A549 (cell line): ENCODE data around the gene CNTN4. TPM values are rescaled to one million over a fixed set of nuclear protein-coding genes. Genes with fewer than 3 reads are reported as not detected.

Experiments
- ATAC-seq, 2 experiments: fragments of 200-7000 bp in 1 of 2; fragments of >200 bp in 1 of 2; cut with Nextera tagmentation in 1 of 2; cut with Tn5 transposase in 1 of 2; 3 replicates each; pipeline versions ENCODE4 v1.8.0 to v1.9.1; 2018 to 2020; ENCODE audit warnings: mild to moderate bottlenecking in 1 of 2, moderate library complexity in 1 of 2
- CTCF ChIA-PET: fragments of 300-600 bp; sonication (Branson Sonifier 250); formaldehyde crosslinking; extraction: SDS; loops from one replicate; lab custom pipeline; 2021; ENCODE audit warnings: antibody characterized with exemption, inconsistent platforms; lab: Yijun Ruan, JAX
- POLR2A ChIA-PET: fragments of 350-600 bp; formaldehyde crosslinking; extraction: SDS; loops from one replicate; lab custom pipeline; 2021; ENCODE audit warnings: antibody characterized with exemption, inconsistent platforms; lab: Yijun Ruan, JAX
- DNase-seq, 2 experiments: peaks; one replicate each; pipeline versions ENCODE4 v3.0.0 to v3.0.0-alpha.2; 2011 to 2016; ENCODE audit warnings: low read depth in 1 of 2, low spot score in 1 of 2
- FAIRE-seq: peaks from 2 replicates; lab custom pipeline; 2011; peaks lifted over from hg19 to GRCh38; lab: Jason Lieb, UNC
- H3K27ac ChIP-seq, 2 experiments: fragments of >200 bp; sonication (Bioruptor Twin); formaldehyde crosslinking; 3 replicates each; pipeline ENCODE4 v1.5.1; 2016 to 2017
- H3K4me1 ChIP-seq: fragments of >200 bp; sonication (Bioruptor Twin); formaldehyde crosslinking; 3 replicates; pipeline ENCODE4 v1.6.1; 2016
- H3K4me2 ChIP-seq: fragments of >200 bp; sonication (Bioruptor Twin); formaldehyde crosslinking; 3 replicates; pipeline ENCODE4 v1.6.1; 2016
- H3K4me3 ChIP-seq: fragments of >200 bp; sonication (Bioruptor Twin); formaldehyde crosslinking; 3 replicates; pipeline ENCODE4 v1.5.1; 2016
- H3K9me3 ChIP-seq: fragments of >200 bp; sonication (Bioruptor Twin); formaldehyde crosslinking; 3 replicates; pipeline ENCODE4 v1.6.1; 2016
- CEBPB ChIP-seq, 2 experiments: fragments of >200 bp in 1 of 2; sonication (Bioruptor Twin) in 1 of 2; formaldehyde crosslinking in 1 of 2; IDR thresholded peaks; 2 replicates each; pipeline ENCODE4 v1.6.1; 2012 to 2016
- FOSB ChIP-seq: fragments of 250-450 bp; sonication (Bioruptor Pico); IDR thresholded peaks from 2 replicates; pipeline ENCODE4 v1.5.0; 2020; ENCODE audit warnings: mild to moderate bottlenecking, moderate library complexity
- HDAC2 ChIP-seq: fragments of 200-600 bp; sonication (generic); IDR thresholded peaks from 2 replicates; pipeline ENCODE4 v1.6.1; 2016
- HEYL ChIP-seq: fragments of 250-450 bp; sonication (Bioruptor Pico); IDR thresholded peaks from 2 replicates; pipeline ENCODE4 v1.8.0; 2021; ENCODE audit warnings: mild to moderate bottlenecking, moderate library complexity
- HOXA7 ChIP-seq: fragments of 250-450 bp; sonication (Bioruptor Pico); IDR thresholded peaks from 2 replicates; pipeline ENCODE4 v1.5.0; 2020; ENCODE audit warnings: mild to moderate bottlenecking, moderate library complexity
- KDM1A ChIP-seq: fragments of 200-600 bp; sonication (generic); IDR thresholded peaks from 2 replicates; pipeline ENCODE4 v1.6.1; 2016; ENCODE audit warnings: low read depth, mild to moderate bottlenecking
- KDM5A ChIP-seq: fragments of 200-600 bp; sonication (generic); IDR thresholded peaks from 2 replicates; pipeline ENCODE4 v1.6.1; 2016; ENCODE audit warnings: antibody characterized with exemption, mild to moderate bottlenecking
- POLR2AphosphoS2 ChIP-seq: conservative IDR thresholded peaks from 2 replicates; pipeline ENCODE4 v1.6.1; 2012; ENCODE audit warnings: low read length, improper control_type of control experiment, inconsistent platforms
- RCOR1 ChIP-seq: fragments of 150-350 bp; IDR thresholded peaks from 2 replicates; pipeline ENCODE4 v1.6.1; 2014; ENCODE audit warnings: antibody characterized with exemption, low read length, low read depth
- SMC3 ChIP-seq: fragments of >200 bp; sonication (Bioruptor Twin); formaldehyde crosslinking; IDR thresholded peaks from 3 replicates; pipeline ENCODE4 v1.6.1; 2018; ENCODE audit warnings: inconsistent platforms
- SREBF2 ChIP-seq: fragments of 450-650 bp; IDR thresholded peaks from 2 replicates; pipeline ENCODE4 v1.6.1; 2014; ENCODE audit warnings: mild to moderate bottlenecking, moderate library complexity
- ZC3H11A ChIP-seq: fragments of 450-650 bp; IDR thresholded peaks from 2 replicates; pipeline ENCODE4 v1.6.1; 2014; ENCODE audit warnings: antibody characterized with exemption, mild to moderate bottlenecking
- ZSCAN20 ChIP-seq: fragments of 250-450 bp; sonication (Bioruptor Pico); IDR thresholded peaks from 2 replicates; pipeline ENCODE4 v1.8.0; 2022; ENCODE audit warnings: mild to moderate bottlenecking, moderate library complexity
- WGBS: methylation state at CpG from one replicate; pipeline ENCODE4 v1.1.6; 2017; ENCODE audit errors: missing lambda C conversion rate; 5-methylcytosine and 5-hydroxymethylcytosine counted together
- polyA plus RNA-seq, 4 experiments: library from polyadenylated mRNA; depleted of rRNA in 3 of 4; stranded (reverse); fragments of >200 nt; fragmentation: RNase III in 1 of 4; extraction: RNeasy Plus Mini Kit Qiagen cat#74134 plus additional on column Dnase treatment in 1 of 4; gene quantifications; 2 replicates in 3 of 4; 3 replicates in 1 of 4; pipeline ENCODE4 v1.2.3, GENCODE V29; 2011 to 2017
- TF ChIP-seq, protein P1 (sequence below): fragments of >200 bp; sonication (Bioruptor Twin); formaldehyde crosslinking; IDR thresholded peaks from 2 replicates; pipeline ENCODE4 v1.6.1; 2016
- TF ChIP-seq, protein P2 (sequence below): IDR thresholded peaks from 2 replicates; pipeline ENCODE4 v1.6.1; 2012; ENCODE audit warnings: low read depth, borderline replicate concordance
- TF ChIP-seq, protein P3 (sequence below): fragments of 200-600 bp; sonication (generic); IDR thresholded peaks from 2 replicates; pipeline ENCODE4 v1.6.1; 2016; ENCODE audit warnings: antibody characterized with exemption, mild to moderate bottlenecking, moderate library complexity

The CNTN4 gene
- polyA plus RNA-seq, 2 of the 4 experiments (the other 2 are of a cell fraction), result 0.03 TPM; not detected in 1

DNA sequence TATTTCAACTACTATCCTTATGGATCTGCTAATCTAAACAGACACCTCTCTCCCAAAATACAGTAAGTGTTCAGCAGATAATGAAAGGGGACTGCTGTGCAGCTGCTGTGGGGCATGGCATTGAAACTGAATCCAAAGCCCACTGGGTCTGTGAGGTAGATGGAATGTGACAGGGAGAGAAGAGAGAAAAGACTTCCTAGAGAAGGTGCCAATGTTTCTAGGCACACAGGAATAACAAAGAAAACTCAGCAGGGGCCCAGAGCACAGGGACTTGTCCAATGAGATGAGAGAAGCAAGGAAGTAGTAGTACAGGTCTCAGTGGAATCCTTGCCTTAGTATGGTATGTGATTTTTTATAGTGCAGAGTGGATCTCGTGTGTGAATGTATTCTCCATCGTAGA, 553.7 kb downstream of the CNTN4 start:
- 5% methylated on average over 2 of the region's 2 CpGs for WGBS
- CTCF ChIA-PET, result no interaction called here
- no peak overlapping the region for H3K4me2 ChIP-seq
- ATAC-seq, result no peak
- H3K4me1 ChIP-seq, result no peaks in the 10 kb centered on the region
- H3K4me3 ChIP-seq, result no peak overlapping the region
- POLR2A ChIA-PET, result no interaction called here
- no peak for FAIRE-seq
- DNase-seq, result no peak
- no peak overlapping the region for H3K27ac ChIP-seq
- H3K9me3 ChIP-seq, result no peaks in the 10 kb centered on the region
- no peak for TF ChIP-seq KDM1A
- TF ChIP-seq, protein P1, sequence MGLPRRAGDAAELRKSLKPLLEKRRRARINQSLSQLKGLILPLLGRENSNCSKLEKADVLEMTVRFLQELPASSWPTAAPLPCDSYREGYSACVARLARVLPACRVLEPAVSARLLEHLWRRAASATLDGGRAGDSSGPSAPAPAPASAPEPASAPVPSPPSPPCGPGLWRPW, result no peak
- no peak for TF ChIP-seq FOSB
- TF ChIP-seq SREBF2, result no peak
- TF ChIP-seq SMC3, result no peak
- TF ChIP-seq, protein P2, sequence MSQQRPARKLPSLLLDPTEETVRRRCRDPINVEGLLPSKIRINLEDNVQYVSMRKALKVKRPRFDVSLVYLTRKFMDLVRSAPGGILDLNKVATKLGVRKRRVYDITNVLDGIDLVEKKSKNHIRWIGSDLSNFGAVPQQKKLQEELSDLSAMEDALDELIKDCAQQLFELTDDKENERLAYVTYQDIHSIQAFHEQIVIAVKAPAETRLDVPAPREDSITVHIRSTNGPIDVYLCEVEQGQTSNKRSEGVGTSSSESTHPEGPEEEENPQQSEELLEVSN, result no peak
- no peak for TF ChIP-seq HDAC2
- TF ChIP-seq RCOR1, result no peak
- TF ChIP-seq HEYL (CRISPR knock-in tag), result no peak

DNA sequence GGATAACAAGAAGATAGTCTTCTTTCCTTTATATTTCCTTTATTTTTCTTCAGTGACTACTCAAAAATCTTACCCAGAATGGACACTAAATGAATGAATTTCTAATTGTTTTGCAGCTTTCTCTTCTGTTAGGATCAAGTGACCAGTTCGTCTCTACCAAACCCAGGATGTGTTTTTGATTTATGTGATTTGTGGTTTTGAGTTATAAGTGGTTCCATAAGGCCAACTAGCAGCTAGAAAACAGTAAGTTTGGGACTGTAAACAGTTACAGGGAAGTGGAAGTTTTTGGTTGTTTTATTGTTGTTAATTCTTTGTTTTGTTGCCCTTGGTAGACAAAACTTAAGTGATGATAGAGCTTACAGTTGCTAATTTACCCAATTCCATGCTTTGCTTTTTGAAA, 555.0 kb downstream of the CNTN4 start:
- ChIA-PET POLR2A (no interaction called here), CTCF (interaction anchor here (0.6 kb wide), 1 partner anchor 54 kb away, joined by 3 read pairs; no protein-coding TSS in a partner anchor)
- Histone ChIP-seq H3K4me1 (no peaks in the 10 kb centered on the region), H3K4me3 (no peak overlapping the region), H3K27ac (no peak overlapping the region), H3K9me3 (no peaks in the 10 kb centered on the region), H3K4me2 (no peak overlapping the region)
- 0% methylated on average over 1 of the region's 1 CpG for WGBS
- DNase-seq (no peak), ATAC-seq (no peak), FAIRE-seq (no peak)
- TF ChIP-seq ZC3H11A (no peak), HOXA7 (CRISPR knock-in tag) (no peak)
- TF ChIP-seq, protein P3, sequence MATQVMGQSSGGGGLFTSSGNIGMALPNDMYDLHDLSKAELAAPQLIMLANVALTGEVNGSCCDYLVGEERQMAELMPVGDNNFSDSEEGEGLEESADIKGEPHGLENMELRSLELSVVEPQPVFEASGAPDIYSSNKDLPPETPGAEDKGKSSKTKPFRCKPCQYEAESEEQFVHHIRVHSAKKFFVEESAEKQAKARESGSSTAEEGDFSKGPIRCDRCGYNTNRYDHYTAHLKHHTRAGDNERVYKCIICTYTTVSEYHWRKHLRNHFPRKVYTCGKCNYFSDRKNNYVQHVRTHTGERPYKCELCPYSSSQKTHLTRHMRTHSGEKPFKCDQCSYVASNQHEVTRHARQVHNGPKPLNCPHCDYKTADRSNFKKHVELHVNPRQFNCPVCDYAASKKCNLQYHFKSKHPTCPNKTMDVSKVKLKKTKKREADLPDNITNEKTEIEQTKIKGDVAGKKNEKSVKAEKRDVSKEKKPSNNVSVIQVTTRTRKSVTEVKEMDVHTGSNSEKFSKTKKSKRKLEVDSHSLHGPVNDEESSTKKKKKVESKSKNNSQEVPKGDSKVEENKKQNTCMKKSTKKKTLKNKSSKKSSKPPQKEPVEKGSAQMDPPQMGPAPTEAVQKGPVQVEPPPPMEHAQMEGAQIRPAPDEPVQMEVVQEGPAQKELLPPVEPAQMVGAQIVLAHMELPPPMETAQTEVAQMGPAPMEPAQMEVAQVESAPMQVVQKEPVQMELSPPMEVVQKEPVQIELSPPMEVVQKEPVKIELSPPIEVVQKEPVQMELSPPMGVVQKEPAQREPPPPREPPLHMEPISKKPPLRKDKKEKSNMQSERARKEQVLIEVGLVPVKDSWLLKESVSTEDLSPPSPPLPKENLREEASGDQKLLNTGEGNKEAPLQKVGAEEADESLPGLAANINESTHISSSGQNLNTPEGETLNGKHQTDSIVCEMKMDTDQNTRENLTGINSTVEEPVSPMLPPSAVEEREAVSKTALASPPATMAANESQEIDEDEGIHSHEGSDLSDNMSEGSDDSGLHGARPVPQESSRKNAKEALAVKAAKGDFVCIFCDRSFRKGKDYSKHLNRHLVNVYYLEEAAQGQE, result no peak
- TF ChIP-seq, protein P2, result no peak

DNA sequence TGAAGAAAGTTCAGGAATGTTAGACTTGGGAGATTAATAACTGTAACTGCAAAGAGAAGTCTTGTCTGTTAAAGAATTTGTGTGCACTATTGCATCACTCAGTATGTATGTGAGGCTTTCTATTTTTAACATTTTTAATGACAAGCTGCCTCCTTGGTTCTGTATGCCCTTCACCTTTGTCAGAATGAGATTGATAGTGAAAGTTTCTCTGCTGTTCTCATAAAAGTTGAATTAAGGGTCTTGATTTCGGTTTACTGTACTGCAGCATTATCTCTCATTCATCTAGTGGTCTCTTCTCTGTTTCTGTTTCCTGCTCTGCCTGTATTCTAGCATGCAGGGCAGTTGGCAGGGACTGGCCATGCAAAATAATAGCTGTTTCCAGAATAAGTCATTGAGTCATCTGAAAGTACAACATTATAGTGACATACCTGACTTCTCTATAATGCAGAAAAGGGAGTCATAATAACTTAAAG, 556.6 kb downstream of the CNTN4 start:
- POLR2A ChIA-PET, result no interaction called here
- ATAC-seq, result no peak
- no peak for FAIRE-seq
- Histone ChIP-seq H3K4me1 (no peaks in the 10 kb centered on the region), H3K9me3 (no peaks in the 10 kb centered on the region), H3K4me2 (no peak overlapping the region), H3K4me3 (no peak overlapping the region), H3K27ac (no peak overlapping the region)
- CTCF ChIA-PET, result no interaction called here
- WGBS, result 0% methylated on average over 1 of the region's 1 CpG
- TF ChIP-seq ZSCAN20 (CRISPR knock-in tag) (no peak), KDM5A (no peak), POLR2AphosphoS2 (no peak), CEBPB (IDR thresholded peaks at IDR 0.05) (no peak)
- DNase-seq, result no peak
